SH-SY5Y (cell line): ENCODE measurements around the gene RILPL2.

Experiments
- GATA2 ChIP-seq: IDR thresholded peaks from 2 replicates; pipeline ENCODE4 v1.6.1; 2011; ENCODE audit warnings: mild to moderate bottlenecking, low read depth, low read length
- GATA3 ChIP-seq: IDR thresholded peaks from 2 replicates; pipeline ENCODE4 v1.6.1; 2011; ENCODE audit warnings: low read depth, mild to moderate bottlenecking, low read length, moderate library complexity

DNA sequence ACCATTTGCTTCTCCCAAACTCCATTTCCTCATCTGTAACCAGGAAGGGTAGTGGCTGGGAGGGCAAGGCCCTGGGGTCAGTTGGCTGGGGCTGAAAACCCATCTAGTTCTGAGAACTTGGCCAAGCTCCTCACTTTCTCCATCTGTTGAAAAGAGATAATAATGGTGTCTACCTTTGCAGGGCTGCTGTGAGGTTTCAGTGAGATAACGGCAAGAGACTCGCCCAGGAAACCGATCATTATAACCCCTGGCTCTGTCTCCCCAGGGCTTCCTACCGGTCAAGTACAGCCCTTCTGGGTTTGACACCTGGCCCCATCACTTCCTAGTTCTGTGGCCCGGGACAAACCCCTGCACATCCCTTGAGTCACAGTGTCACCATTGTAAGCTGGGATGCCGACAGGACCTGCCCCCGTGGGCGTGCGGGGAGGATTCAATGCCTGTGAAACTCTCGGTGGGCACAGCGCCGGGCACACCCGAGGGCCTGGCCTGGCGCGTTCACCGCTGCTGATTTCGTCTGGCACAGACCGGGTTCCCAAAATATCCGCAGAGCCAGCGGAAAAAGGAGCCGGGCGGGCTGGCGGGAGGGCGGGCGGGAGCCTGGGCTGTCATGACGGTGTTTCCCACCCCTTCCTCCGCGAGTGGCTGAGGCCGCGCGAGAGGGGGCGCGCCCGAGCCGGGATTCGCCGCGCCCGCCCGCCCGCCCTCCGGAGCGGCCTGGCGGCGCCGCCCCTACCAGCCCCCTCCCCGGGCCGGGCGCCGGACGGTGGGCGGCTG lies 48.1 kb downstream of the RILPL2 start:
- TF ChIP-seq GATA2 (no peak), GATA3 (no peak)
